Measurements from ENCODE around the gene INPP5A.
"Not testable (repeated sequence)": the region's sequence is repeated elsewhere in the genome, so short reads cannot be mapped to it uniquely, and the experiment has no call there.

Gene INPP5A

DNA sequence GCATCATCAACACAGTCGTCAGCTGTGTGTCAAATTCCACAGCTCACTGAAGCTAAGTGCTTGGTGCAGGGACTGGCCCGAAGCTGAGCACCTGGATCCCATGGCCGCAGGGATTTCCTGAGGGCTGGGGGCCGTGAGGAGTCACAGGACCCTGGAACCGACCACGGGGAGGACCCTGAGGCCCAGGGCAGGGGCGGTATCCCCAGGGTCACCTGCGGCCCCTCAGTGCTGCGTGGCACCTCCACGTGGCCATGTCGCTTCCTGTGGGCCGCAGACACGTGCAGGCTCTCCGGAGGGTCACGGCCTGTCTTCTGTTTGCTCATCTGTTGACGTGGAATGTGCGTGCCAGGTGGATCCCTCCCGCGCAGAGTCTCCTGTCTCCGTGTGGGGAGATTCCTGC, 194.9 kb downstream of the INPP5A start:
- no peak for DNase-seq

DNA sequence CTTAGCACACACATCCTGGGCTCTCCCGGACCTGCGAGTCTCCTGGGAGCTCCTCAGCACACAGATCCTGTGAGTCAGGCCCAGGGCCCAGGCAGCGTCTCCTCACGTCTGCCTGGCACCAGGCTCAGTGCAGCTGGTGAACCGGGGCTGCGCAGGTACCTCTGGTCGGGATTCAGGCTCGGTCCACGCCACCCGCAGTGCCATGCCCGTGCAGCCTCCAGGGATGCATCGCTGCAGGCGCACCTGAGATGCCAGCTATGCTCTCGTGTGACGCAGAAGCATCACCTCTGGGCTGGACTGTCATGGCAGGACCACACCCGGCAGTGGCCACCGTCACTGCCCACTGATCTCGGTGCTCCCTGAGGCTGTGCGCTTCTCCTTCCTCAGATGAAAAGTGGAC, 196.3 kb downstream of the INPP5A start:
- no peak for DNase-seq

DNA sequence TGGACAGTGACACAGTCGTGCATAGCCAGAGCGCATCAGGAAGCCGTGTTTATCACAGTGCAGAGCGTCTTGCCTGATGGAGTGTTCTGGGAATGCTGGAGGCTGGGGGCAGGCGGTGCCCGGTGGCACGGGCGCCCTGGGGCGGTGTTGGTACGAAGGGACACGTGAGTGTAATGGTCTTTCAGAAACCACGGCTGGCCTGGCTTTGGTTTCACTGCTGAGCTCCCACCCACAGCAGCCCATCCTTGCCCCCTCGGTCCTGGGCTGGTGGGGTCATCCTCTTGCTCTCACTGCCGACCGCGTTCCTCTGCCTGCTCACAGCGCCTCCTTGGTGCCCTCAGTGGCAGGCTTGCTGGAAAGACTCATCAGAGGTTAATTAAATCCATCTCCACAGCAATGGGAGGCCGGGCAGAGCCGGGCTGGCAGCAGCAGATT, 197.8 kb downstream of the INPP5A start:
- no peak for DNase-seq

DNA sequence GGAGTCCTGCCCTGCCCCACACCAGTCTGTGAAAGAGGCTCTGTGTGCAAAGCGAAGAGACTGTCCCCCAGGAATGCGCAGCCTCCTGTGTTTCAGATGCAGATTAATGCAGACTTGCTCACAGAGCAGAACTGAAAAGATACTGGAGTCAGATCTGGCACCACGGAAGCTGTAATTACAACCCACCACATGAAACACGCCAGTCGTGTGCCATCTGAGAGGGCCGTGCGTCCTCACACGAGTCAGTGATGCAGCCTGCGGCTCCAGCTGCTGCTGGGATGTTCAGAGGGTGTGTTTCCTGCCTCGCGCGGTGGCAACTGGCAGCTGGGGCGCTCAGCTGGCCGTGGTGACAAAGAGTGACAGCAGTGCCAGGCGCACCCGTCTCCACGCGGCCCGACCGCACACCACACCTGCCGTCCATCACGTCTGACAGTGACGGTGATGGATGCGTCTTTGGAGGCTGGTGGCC, 198.4 kb downstream of the INPP5A start:
- no peak for DNase-seq

DNA sequence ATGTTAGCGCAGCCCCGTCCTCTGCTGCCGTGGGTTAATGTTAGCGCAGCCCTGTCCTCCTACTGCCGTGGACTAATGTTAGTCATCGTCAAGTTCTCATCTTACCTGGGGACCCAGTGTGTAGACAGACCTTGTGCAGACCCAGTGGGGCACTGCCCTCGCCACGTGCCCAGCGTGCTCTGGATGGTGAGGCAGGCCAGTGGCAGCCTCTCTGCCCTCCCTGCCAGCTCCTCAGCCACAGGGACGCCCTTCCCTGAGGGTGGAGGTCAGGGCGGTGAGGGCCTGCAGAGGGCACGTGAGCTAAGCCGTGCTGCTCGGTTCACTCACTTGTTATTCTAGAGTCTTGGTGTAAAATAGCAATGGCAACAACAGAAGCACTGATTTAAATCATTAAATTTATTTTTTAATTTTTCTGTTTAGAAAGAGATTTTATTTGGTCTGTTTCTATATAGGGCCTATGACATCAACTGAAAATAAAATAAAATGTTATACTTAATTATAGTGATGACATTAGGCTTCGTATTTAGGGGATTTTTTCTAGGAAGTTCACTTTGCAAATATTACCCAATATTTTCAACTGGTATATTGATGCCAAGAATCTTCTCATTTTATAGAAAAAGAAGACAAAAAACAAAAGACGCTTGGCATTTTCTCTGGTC, 199.9 kb downstream of the INPP5A start:
- no peak for DNase-seq

DNA sequence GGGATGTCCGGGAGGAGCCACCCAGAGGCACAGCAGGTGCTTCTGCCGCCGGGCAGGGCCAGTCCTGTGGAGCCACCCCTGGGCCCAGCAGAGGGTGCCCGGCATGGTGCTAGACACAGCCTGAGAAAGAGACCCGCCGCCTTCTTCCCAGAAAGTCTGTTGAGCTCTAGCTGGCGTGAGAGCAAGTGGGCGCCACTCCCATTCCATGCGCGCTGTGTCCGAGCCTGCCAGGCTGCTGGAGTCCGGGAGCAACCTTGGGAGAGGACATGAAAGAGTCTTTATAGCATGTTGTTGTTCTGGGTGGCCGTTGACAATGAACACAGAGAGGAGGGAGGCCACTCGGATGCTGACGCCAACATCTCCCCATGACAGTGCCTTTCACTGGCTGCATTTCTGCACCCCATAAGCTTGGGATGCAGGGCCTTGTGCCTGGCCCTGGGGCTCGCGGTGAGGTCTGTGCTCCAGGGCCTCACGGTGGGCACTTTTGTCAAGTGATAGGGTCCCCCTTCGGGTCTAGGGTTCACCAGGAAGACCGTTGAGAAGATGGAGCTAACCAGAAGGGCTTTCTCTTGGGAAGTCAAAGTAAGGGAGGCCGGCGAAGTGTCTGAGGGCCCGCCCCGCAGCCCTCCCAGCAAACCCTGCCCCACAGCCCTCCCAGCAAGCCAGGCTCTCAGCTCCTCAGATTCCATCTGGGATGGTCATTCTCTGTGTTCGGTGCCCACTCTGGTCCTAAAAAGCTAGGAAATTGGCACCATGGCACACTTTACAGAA, 201.1 kb downstream of the INPP5A start:
- no peak for DNase-seq

DNA sequence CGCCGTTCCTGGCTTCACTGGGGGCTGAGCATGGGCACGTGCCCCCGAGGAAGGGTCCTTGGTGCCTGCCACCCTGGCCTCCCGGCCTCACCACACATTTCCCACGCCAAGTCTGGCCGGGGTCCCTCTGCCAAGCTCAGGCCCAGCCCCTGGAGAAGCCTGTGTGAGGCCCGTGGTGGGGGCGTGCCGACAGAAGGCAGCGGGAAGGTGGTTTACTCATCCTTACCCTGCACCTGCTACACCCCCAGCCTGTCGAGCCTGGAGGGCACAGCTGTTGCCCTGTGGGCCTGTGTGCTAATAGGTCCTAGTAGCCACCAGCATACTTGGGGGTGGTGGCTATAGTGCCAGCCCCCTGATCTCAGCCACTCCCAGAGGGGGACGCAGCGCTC, 201.6 kb downstream of the INPP5A start:
- no peak for DNase-seq

DNA sequence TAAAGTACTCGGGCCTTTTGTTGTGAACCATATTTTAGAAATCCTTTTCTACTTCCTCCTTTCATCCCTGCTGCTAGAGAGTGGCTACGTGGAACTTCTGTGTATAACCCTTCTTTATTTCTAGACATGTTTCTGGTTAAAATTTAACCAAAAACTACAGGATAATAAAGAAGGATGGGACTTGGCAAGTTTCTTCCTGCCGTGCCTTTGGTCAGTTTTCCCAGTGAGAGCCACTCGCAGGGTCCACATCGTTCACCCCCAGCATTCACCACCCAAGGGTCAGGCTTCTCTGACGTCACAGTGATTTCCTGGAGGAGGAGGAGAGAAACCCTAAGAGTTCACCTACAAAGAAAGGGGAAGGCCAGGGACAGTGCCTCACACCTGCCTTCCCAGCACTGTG, 203.0 kb downstream of the INPP5A start:
- DNase-seq, result no peak

DNA sequence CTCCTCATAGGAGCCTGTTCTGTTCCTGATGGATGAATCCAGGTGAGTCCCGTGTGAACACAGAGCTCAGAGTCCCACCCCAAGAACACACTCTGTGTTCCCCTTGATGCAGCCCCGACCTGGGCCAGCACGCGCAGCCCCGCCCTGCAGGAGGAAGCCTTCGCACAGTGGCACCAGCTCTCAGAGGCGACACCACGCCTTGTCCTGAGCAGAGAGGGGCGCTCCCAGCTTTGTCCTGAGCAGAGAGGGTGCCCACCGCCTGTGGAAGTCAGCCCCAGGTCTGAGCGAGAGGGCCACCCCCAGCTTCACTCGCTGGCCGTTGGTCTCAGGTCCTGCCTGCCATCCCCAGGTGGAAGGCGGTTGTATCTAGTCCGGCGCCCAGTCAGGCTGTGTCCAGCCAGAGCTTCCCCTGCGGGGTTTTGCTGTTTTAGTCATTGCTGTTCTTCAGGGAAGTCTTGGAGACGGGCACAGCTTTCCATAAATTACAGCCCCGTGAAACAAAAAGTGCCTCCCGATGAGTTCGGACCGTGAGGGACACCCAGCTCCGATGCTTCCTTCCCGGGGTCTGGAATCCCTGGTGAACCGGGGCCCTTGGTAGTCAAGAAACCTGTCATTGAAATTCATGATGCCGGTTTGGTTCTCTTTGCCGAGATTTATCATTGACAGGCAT, 204.7 kb downstream of the INPP5A start:
- no peak for DNase-seq

DNA sequence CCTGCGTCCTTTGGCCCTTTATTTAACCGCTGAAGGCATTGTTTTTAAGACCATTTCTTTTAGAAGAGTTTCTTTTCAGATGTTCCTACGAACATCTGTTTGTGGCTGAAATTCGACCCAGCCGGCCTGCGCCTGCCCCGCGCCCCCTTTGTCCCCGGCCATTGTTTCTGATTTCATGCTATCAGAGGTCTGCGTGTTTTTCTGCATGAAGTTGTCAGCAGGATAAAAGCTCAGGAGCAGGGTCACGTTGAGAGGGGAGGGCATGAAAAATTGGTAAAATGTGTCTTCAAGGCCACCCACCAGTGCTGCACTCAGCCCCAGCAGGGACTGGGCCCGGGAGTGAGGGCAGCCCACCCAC, 205.2 kb downstream of the INPP5A start:
- no peak for DNase-seq

DNA sequence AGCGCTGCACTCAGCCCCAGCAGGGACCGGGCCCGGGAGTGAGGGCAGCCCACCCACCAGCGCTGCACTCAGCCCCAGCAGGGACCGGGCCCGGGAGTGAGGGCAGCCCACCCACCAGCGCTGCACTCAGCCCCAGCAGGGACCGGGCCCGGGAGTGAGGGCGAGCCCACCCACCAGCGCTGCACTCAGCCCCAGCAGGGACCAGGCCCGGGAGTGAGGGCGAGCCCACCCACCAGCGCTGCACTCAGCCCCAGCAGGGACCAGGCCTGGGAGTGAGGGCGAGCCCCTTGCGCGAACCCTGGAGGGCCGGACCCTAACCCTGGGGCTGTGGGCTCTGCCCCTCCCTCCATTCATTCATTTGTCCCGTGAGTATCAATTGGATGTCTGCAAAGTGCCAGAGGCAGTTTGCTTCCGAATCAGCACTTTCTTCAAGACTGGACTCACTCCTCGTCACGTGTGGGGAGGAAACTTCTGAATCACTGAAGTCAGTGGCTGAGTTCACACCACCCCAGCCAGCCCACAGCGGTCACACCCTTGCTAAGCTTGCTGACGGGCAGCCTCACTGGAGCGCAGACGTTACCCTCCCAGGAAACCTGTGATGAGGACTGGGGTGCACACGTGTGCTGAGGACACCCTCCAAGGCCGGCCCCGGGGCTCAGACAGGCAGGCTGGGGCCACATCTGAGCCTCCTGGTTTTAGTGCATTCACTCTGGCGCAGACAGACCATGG, 205.8 kb downstream of the INPP5A start:
- DNase-seq, result not testable (repeated sequence)

DNA sequence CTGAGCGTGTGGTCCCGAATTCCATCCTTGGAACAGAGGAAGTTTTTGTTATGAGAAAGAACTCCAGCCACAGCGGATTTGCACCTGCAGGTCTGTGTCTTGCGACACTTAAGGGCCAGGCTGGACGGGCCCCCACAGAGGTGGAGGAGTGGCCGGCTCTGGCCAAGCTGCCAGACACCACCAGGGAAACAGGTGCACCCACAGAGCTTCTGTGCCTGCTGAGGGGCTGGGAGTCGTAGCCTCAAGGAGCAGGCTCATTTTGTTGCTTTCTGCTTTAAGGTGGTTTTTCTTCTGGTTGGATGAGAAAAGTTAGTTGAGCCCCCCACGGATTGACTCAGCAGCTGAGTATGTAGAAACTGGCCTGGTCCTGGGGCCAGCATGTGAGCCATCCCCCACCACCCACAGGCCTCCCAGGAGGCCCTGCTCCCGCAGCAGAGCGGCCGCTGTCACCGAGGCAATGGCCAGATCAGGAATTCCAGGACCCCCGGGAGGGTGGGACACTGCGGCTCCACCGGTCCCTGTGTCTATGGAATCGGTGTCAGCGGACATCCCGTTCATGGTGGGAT, 206.4 kb downstream of the INPP5A start:
- no peak for DNase-seq

DNA sequence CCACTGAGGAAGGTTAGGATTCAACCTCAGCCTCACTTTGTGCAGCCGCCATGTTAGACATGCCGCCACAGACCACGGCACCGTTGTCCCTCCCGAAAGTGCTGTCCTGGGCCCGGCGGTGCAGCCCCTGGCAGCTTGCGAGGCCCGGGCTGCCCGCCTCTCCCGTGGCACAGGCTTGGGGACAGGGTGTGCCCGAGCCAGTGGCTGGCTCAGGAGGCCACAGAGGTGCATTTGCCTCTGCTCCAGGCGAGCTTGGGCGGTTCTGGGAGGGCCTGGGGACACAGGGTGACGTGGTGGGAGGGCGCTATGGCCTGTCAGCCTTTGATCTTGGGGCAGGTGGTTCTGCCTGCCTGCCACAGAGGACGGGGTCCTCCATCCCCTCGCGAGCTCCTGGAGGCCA, 207.3 kb downstream of the INPP5A start:
- DNase-seq, result no peak

DNA sequence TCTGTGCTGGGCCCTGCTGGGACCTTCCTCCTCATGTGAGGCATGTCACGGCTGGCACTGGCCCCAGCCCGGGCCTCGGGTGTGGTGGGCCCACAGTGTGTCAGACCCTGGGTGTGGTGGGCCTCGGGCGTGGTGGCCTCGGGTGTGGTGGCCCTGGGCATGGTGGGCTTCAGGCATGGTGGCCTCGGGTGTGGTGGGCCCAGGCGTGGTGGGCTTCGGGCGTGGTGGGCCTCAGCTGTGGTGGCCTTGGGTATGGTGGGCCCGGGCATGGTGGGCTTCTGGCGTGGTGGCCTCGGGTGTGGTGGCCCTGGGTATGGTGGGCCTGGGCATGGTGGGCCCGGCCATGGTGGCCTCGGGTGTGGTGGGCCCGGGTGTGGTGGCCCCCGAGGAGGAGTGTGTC, 207.9 kb downstream of the INPP5A start:
- no peak for DNase-seq

DNA sequence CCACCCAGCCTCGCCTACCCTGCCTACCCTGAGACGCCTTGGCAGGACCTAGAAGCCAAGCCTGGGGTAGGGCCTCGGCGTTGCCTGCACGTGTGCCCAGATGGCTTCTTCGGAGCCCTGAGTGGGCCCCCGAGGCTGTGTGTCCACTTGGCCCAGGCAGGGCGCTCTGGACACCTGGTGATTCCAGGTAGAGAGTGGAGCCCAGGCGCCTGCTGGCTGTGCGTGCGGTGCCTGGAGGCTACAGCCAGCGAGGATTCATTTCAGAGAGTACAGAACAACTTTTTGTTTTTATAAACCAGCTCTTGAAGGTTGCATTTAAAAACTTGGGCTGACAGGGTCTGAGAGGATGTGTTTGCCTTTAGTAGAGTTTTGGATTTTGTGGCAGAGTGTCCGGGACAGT, 208.4 kb downstream of the INPP5A start:
- no peak for DNase-seq

DNA sequence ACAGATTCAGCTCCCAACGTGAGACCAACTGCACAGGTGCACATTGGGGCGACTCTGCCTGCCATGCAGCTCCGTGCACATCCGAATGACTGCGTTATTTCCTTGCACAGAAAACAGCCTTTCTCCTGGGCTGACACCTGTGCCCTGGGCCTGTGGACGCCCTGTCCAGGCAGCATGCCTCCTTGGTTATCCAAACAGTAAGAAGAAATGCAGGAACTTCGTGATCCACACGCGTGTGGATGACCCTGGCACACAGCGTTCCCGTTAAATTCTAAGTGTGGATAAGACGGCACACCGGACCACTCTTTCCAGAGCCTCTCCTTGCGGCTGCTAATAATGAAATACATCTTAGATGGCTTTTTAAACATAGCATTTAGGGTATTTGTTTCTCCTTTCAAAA, 208.8 kb downstream of the INPP5A start:
- DNase-seq, result no peak

DNA sequence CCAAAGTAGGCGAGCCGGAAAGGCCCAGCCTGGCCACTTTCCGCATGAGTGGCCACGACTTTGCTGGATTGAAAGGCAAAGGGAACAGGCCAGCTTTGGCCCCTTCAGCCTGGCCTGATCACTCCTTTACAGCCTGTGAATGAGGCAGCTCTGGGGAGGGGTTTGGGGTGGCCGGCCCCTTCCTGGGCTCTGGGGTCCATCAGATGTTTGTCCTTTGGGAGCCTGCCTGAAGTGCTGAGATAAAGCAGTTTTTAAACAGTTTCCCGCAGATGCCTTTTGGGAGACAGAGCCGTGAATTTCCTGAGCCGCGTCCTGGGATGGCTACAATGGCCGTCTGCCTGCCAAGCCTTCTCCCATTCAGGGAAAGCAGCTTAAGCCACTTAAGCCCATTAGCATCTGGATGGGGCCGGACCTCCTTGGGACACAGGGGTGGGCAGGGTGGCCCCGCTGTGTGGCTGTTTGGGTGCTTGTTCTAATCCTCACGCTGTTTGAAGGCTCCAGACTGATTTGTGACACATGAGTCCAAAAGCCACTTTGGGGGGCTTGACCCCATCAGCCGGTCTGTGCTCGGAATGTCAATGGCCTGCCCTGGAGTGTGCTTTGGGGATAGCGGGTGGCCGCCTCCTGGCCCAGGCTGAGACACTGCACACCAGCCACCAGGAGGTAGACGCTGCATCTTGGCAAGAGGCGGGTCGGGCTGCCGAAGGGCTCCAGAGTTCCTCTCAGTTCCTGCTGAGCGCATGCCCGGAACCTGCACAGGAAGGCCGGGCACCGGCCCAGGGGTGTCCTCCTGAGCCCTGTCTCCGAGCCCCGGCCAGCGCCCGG, 209.4 kb downstream of the INPP5A start:
- no peak for DNase-seq

DNA sequence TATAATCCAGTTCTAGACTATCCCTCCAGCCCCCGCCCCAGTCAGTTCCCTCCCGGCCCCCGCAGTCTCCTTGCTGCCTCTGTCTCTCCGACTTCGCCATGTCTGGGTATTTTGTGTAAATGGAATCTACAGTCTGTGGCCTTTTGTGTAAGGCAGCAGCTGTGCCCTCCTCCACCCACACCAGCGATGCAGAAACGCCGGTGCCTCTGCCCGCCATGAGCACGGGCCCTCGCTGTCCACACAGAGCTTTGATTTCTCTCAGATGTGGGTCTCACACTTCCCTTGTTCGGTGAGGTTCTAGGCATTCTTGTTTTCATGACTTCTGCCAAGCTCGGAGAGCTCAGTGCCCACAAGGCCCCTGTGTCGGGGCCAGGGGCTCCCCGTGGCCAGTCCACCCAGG, 210.5 kb downstream of the INPP5A start:
- DNase-seq, result no peak

DNA sequence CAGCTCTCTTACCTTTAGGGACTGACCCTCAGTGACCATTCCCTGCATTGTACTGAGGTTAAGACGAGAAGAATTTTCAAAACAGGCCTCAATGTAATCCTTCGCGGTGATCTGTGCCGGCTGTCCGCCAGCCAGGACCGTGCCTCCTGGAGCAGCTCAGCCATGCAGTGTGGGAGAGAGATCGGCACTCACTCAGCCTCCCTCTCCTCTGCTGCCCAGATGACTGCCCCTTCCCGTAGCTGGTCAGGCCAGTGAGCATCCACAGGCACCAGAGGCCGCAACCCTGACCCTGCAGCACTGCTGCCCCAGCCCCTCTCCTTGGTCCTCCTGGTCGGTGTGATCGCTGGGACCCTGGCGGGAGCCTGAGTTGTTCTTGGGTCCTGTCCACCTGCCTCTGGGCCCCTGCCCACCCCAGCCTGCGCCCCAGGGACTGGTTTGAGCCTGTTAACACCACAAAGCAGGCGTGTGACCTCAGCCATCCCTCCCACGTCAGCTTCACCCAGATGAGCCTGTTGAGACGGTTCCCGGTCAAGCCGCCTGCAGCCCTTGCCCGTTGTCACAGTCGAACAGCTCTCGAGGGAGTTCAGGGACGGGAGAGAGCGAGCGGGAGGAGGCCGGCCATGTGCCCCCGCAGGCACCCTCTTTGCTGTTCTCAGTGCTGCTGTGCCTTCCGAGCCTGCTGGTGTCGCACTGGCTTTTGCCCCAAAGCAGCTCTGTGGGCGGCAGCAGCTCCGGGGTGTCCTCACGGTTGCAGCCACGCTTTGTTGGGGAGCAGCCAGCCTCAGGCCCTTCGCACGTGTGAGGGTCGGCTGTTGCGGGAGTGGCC, 211.2 kb downstream of the INPP5A start:
- no peak for DNase-seq

DNA sequence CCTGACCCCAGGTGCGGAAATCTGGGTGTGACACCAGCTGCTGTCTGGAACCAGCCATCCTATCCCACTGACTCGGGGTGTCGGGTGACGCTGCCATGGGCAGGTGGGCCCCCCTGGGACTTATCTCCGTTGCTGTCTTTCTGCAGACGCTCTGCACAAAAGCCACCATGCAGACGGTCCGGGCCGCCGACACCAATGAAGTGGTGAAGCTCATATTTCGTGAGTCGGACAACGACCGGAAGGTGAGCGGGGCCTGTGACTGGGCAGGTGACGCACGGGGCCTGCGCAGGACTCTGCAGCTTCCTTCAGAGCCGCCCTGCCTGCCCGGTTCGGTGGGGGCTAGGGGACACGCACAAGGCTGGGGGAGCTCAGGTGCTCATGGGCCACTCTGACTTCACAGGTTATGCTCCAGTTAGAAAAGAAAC, 211.8 kb downstream of the INPP5A start:
- no peak for DNase-seq

DNA sequence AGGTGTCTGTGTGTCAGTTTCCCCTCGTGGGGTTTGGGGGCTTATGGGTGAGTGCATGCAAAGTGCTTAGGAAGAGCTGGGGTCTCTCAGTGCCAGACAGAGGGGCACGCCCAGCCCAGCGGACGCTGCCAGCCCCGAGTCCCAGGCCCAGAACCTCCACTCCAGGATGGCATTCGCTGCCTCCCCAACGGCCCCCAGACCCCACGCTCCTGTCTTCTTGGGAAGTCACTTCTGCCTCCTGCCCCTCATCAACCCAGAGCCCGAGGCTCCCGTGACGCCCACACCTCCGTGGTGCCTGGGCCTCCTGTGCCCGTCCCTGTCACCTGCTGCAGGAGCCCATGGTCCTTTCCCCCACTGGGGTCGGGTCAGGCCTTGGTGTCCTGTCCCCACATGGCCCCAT, 213.3 kb downstream of the INPP5A start:
- no peak for DNase-seq
